Smooth muscle cell (in vitro differentiated cells): Measurements from ENCODE around the gene MALSU1. TPM values are rescaled to one million over a fixed set of nuclear protein-coding genes. Genes with fewer than 3 reads are reported as not detected.

ENCODE experiments used
- DNase-seq: peaks from one replicate; lab custom pipeline; 2025; ENCODE audit not compliant: unreplicated experiment; lab: John Stamatoyannopoulos, UW
- H2AFZ ChIP-seq: fragments of 200-600 bp; sonication (generic); 2 replicates; pipeline ENCODE4 v1.6.0; 2016; ENCODE audit warnings: antibody characterized with exemption, low read depth, mild to moderate bottlenecking
- H3F3A ChIP-seq: fragments of 200-600 bp; sonication (generic); 2 replicates; pipeline ENCODE4 v1.6.0; 2017; ENCODE audit warnings: antibody characterized with exemption, low read depth
- H3K27ac ChIP-seq: fragments of 200-600 bp; sonication (generic); 2 replicates; pipeline ENCODE4 v1.5.1; 2016; ENCODE audit warnings: low read depth, mild to moderate bottlenecking
- H3K27me3 ChIP-seq: fragments of 200-600 bp; sonication (generic); 2 replicates; pipeline ENCODE4 v1.6.1; 2016; ENCODE audit warnings: low read depth, mild to moderate bottlenecking
- H3K36me3 ChIP-seq: fragments of 200-600 bp; sonication (generic); 2 replicates; pipeline ENCODE4 v1.5.1; 2016; ENCODE audit warnings: low read depth
- H3K4me1 ChIP-seq: fragments of 200-600 bp; sonication (generic); 2 replicates; pipeline ENCODE4 v1.5.1; 2016; ENCODE audit warnings: low read depth
- H3K4me2 ChIP-seq: fragments of 200-600 bp; sonication (generic); 2 replicates; pipeline ENCODE4 v1.6.0; 2016; ENCODE audit warnings: mild to moderate bottlenecking
- H3K4me3 ChIP-seq: fragments of 200-600 bp; sonication (generic); 2 replicates; pipeline ENCODE4 v1.5.1; 2016; ENCODE audit warnings: mild to moderate bottlenecking
- H3K79me2 ChIP-seq: fragments of 200-600 bp; sonication (generic); 2 replicates; pipeline ENCODE4 v1.6.0; 2016; ENCODE audit warnings: low read depth, mild to moderate bottlenecking
- H3K9ac ChIP-seq: fragments of 200-600 bp; sonication (generic); 2 replicates; pipeline ENCODE4 v1.6.0; 2016; ENCODE audit warnings: low read depth
- H3K9me3 ChIP-seq: fragments of 200-600 bp; sonication (generic); replicated peaks from 2 replicates; pipeline ENCODE4 v1.5.1; 2016; ENCODE audit warnings: low read depth
- H4K20me1 ChIP-seq: fragments of 200-600 bp; sonication (generic); 2 replicates; pipeline ENCODE4 v1.6.0; 2016; ENCODE audit warnings: low read depth
- CTCF ChIP-seq: fragments of 200-600 bp; sonication (generic); IDR thresholded peaks from 2 replicates; pipeline ENCODE4 v1.5.1; 2017; ENCODE audit warnings: borderline replicate concordance, mild to moderate bottlenecking, antibody characterized with exemption; ENCODE audit not compliant: insufficient read depth, poor library complexity, severe bottlenecking
- WGBS: methylation state at CpG from one replicate; pipeline ENCODE4 v1.1.7; 2016; ENCODE audit warnings: low lambda C conversion rate; 5-methylcytosine and 5-hydroxymethylcytosine counted together
- polyA plus RNA-seq: library from polyadenylated mRNA; unstranded; fragments of >200 nt; fragmentation: Nextera tagmentation; extraction: Ambion mirVana; gene quantifications from 2 replicates; pipeline ENCODE4 v1.2.1, GENCODE V29; 2016
- total RNA-seq: library from RNA; depleted of rRNA; stranded (reverse); fragments of >200 nt; gene quantifications from 2 replicates; pipeline ENCODE4 v1.2.3, GENCODE V29; 2014

The MALSU1 gene
- total and polyA plus RNA-seq, 2 experiments from 2014 or later, result 89.8 to 107 TPM

- H3F3A ChIP-seq, result peaks cover 9% of the 10 kb centered on the region
- H3K27me3 ChIP-seq, result no peaks in the 10 kb centered on the region
- 95% methylated on average over 2 of the region's 2 CpGs for WGBS
- no peak overlapping the region for H3K4me3 ChIP-seq
- no peaks in the 10 kb centered on the region for H3K9me3 ChIP-seq
- DNase-seq, result no peak
- no peak overlapping the region for H2AFZ ChIP-seq
- peaks cover 3% of the 10 kb centered on the region for H3K36me3 ChIP-seq
- H4K20me1 ChIP-seq, result no peaks in the 10 kb centered on the region
- peaks cover 10% of the 10 kb centered on the region for H3K4me1 ChIP-seq
- no peak overlapping the region for H3K27ac ChIP-seq
- H3K79me2 ChIP-seq, result peaks cover 3% of the 10 kb centered on the region
- no peak overlapping the region for H3K4me2 ChIP-seq
- H3K9ac ChIP-seq, result no peak overlapping the region
- no peak for TF ChIP-seq CTCF
These were observed 39.7 kb downstream of the MALSU1 start for GRCh38 chr7:23338863-23339262.

GRCh38 chr7:23341846-23342598, 42.9 kb downstream of the MALSU1 start:
- H3K4me3 ChIP-seq, result no peak overlapping the region
- peaks cover 3% of the 10 kb centered on the region for H3K79me2 ChIP-seq
- peaks cover 21% of the 10 kb centered on the region for H3K4me1 ChIP-seq
- H3F3A ChIP-seq, result peaks cover 8% of the 10 kb centered on the region
- H3K9me3 ChIP-seq, result no peaks in the 10 kb centered on the region
- peaks cover 3% of the 10 kb centered on the region for H3K36me3 ChIP-seq
- H2AFZ ChIP-seq, result no peak overlapping the region
- no peak for TF ChIP-seq CTCF
- WGBS, result 54% methylated on average over 7 of the region's 7 CpGs
- no peaks in the 10 kb centered on the region for H3K27me3 ChIP-seq
- H3K27ac ChIP-seq, result peak overlapping the region; percentile 21
- H4K20me1 ChIP-seq, result no peaks in the 10 kb centered on the region
- H3K4me2 ChIP-seq, result peak overlapping the region; percentile 49
- no peak for DNase-seq
- no peak overlapping the region for H3K9ac ChIP-seq

- no peak overlapping the region for H3K27ac ChIP-seq
- H3K9me3 ChIP-seq, result no peaks in the 10 kb centered on the region
- H4K20me1 ChIP-seq, result no peaks in the 10 kb centered on the region
- no peak for DNase-seq
- no peaks in the 10 kb centered on the region for H3K27me3 ChIP-seq
- H3K4me2 ChIP-seq, result no peak overlapping the region
- peaks cover 31% of the 10 kb centered on the region for H3K4me1 ChIP-seq
- H3F3A ChIP-seq, result peaks cover 14% of the 10 kb centered on the region
- H3K9ac ChIP-seq, result no peak overlapping the region
- peaks cover 3% of the 10 kb centered on the region for H3K36me3 ChIP-seq
- TF ChIP-seq CTCF, result no peak
- H3K79me2 ChIP-seq, result peaks cover 3% of the 10 kb centered on the region
- H3K4me3 ChIP-seq, result no peak overlapping the region
- no peak overlapping the region for H2AFZ ChIP-seq
These were observed 44.0 kb downstream of the MALSU1 start for GRCh38 chr7:23343102-23343501.
